ENCODE results near the gene GCSAM. TPM values are rescaled to one million over a fixed set of nuclear protein-coding genes. Genes with fewer than 3 reads are reported as not detected.

GCSAM gene
- total RNA-seq, 4 donors from 2014 or later = 0.52 to 1.8 (median 0.91) TPM; not detected in 1

GRCh38 chr3:112167758-112168157 is 34.7 kb upstream of the GCSAM start:
- no peak for DNase-seq (ENCODE audit: low spot score in 2 of 2)
- no peak overlapping the region for H3K4me3 ChIP-seq (ENCODE audit: low read depth, poor library complexity, severe bottlenecking)
- no peak for TF ChIP-seq POLR2A (IDR thresholded peaks at IDR 0.05)
- no peak for TF ChIP-seq CTCF (IDR thresholded peaks at IDR 0.05)
- 88 to 94% methylated on average over 2 of the region's 2 CpGs for WGBS, 2 donors
- intact Hi-C loops (cut with DNase I; ENCODE audit: low total_unique reads) = no loop called here

- intact Hi-C loops (cut with DNase I; ENCODE audit: low total_unique reads) = no loop called here
- no peak for DNase-seq (ENCODE audit: low spot score in 2 of 2)
- TF ChIP-seq POLR2A (IDR thresholded peaks at IDR 0.05) = no peak
- no peak for TF ChIP-seq CTCF (IDR thresholded peaks at IDR 0.05)
- 60 to 80% methylated on average over 1 of the region's 1 CpG for WGBS, 2 donors
- H3K4me3 ChIP-seq (ENCODE audit: low read depth, poor library complexity, severe bottlenecking) = no peak overlapping the region
Observed at GRCh38 chr3:112149136-112149535, 16.1 kb upstream of the GCSAM start.

- intact Hi-C loops (cut with DNase I; ENCODE audit: low total_unique reads) = no loop called here
- TF ChIP-seq POLR2A (IDR thresholded peaks at IDR 0.05) (no peak), CTCF (IDR thresholded peaks at IDR 0.05) (no peak)
- H3K4me3 ChIP-seq (ENCODE audit: low read depth, poor library complexity, severe bottlenecking) = no peak overlapping the region
- 76 to 77% methylated on average over 1 of the region's 1 CpG for WGBS, 2 donors
- DNase-seq (ENCODE audit: low spot score in 2 of 2) = no peak
Observed at GRCh38 chr3:112143689-112144088, 10.6 kb upstream of the GCSAM start.

GRCh38 chr3:112143251-112143650 is 10.2 kb upstream of the GCSAM start:
- WGBS, 2 donors = 76 to 85% methylated on average over 1 of the region's 1 CpG
- TF ChIP-seq CTCF (IDR thresholded peaks at IDR 0.05) (no peak), POLR2A (IDR thresholded peaks at IDR 0.05) (no peak)
- intact Hi-C loops (cut with DNase I; ENCODE audit: low total_unique reads) = no loop called here
- DNase-seq (ENCODE audit: low spot score in 2 of 2) = no peak
- H3K4me3 ChIP-seq (ENCODE audit: low read depth, poor library complexity, severe bottlenecking) = no peak overlapping the region

- no peak overlapping the region for H3K4me3 ChIP-seq (ENCODE audit: low read depth, poor library complexity, severe bottlenecking)
- intact Hi-C loops (cut with DNase I; ENCODE audit: low total_unique reads) = no loop called here
- DNase-seq (ENCODE audit: low spot score in 2 of 2) = no peak
- WGBS, 2 donors = 90 to 92% methylated on average over 2 of the region's 2 CpGs
- TF ChIP-seq POLR2A (IDR thresholded peaks at IDR 0.05) (no peak), CTCF (IDR thresholded peaks at IDR 0.05) (no peak)
Observed at GRCh38 chr3:112141293-112141692, 8.2 kb upstream of the GCSAM start.

GRCh38 chr3:112140584-112140983 is 7.5 kb upstream of the GCSAM start:
- H3K4me3 ChIP-seq (ENCODE audit: low read depth, poor library complexity, severe bottlenecking) = no peak overlapping the region
- no peak for DNase-seq (ENCODE audit: low spot score in 2 of 2)
- 85 to 93% methylated on average over 1 of the region's 1 CpG for WGBS, 2 donors
- TF ChIP-seq CTCF (IDR thresholded peaks at IDR 0.05) (no peak), POLR2A (IDR thresholded peaks at IDR 0.05) (no peak)
- intact Hi-C loops (cut with DNase I; ENCODE audit: low total_unique reads) = no loop called here

Data from lower leg skin (tissue), 4 donors.